HepG2 (cell line): ENCODE measurements around the gene YWHAB. TPM values are rescaled to one million over a fixed set of nuclear protein-coding genes. Genes with fewer than 3 reads are reported as not detected.

Experiments
- ATAC-seq: fragments of 200-7000 bp; cut with Tn5 transposase; 3 replicates; pipeline ENCODE4 v1.9.1; 2020; ENCODE audit warnings: mild to moderate bottlenecking, moderate library complexity
- BruUV-seq: library from RNA; stranded (reverse); fragments of 400-500 nt; replicated peaks from 2 replicates; lab custom pipeline; 2021; lab: Mats Ljungman, UMichigan
- CTCF ChIA-PET: fragments of 300-600 bp; formaldehyde crosslinking; extraction: SDS; loops from one replicate; lab custom pipeline; 2021; ENCODE audit warnings: low total read pairs, inconsistent platforms, low intra/inter-chr PET ratio; lab: Yijun Ruan, JAX
- POLR2A ChIA-PET: fragments of 350-600 bp; sonication (Branson Sonifier 250); formaldehyde crosslinking; loops from one replicate; lab custom pipeline; 2020; ENCODE audit warnings: antibody characterized with exemption, inconsistent platforms; lab: Yijun Ruan, JAX
- DNase-seq: peaks from one replicate; pipeline ENCODE4 v3.0.0-alpha.2; 2015; ENCODE audit warnings: low spot score
- FAIRE-seq: peaks from 3 replicates; lab custom pipeline; 2011; peaks lifted over from hg19 to GRCh38; lab: Jason Lieb, UNC
- H2AFZ ChIP-seq: one replicate; pipeline ENCODE4 v1.6.1; 2011; ENCODE audit warnings: low read length, inconsistent platforms
- H3K27ac ChIP-seq: fragments of 300-600 bp; 3 replicates; pipeline ENCODE4 v1.8.0; 2011; ENCODE audit warnings: mixed run types, mild to moderate bottlenecking, mixed read lengths, low read length, inconsistent platforms; ENCODE audit not compliant: insufficient read depth; ENCODE audit errors: extremely low read length
- H3K27me3 ChIP-seq, 2 experiments: fragments of 200-600 bp in 1 of 2; 2 replicates in 1 of 2; 3 replicates in 1 of 2; pipeline versions ENCODE4 v1.6.0 to v1.8.0; 2011; ENCODE audit warnings: low read length in 2 of 2, mild to moderate bottlenecking in 2 of 2, moderate library complexity in 2 of 2, inconsistent platforms in 1 of 2; ENCODE audit not compliant: insufficient read depth in 2 of 2, control insufficient read depth in 1 of 2
- H3K36me3 ChIP-seq, 2 experiments: fragments of 200-600 bp in 1 of 2; replicated peaks in 1 of 2; 2 replicates in 1 of 2; 3 replicates in 1 of 2; pipeline versions ENCODE4 v1.5.1 to v1.8.0; 2011; ENCODE audit warnings: low read length in 2 of 2, inconsistent platforms in 1 of 2; ENCODE audit not compliant: insufficient read depth in 2 of 2, control insufficient read depth in 1 of 2
- H3K4me1 ChIP-seq: 2 replicates; pipeline ENCODE4 v1.5.1; 2012; ENCODE audit warnings: low read length, inconsistent platforms; ENCODE audit not compliant: insufficient read depth
- H3K4me2 ChIP-seq: 2 replicates; pipeline ENCODE4 v1.6.0; 2011; ENCODE audit warnings: low read depth, low read length, inconsistent platforms
- H3K4me3 ChIP-seq, 3 experiments: fragments of 200-600 bp in 1 of 3; sonication (generic), shearing (Covaris generic) in 1 of 3; replicated peaks in 1 of 3; 2 replicates each; pipeline ENCODE4 v1.5.1; 2011 to 2016; ENCODE audit warnings: low read length in 3 of 3, inconsistent platforms in 2 of 3, low read depth in 2 of 3, mild to moderate bottlenecking in 2 of 3, control low read depth in 1 of 3, mixed read lengths in 1 of 3; ENCODE audit not compliant: insufficient read depth in 1 of 3
- H3K79me2 ChIP-seq: one replicate; pipeline ENCODE4 v1.6.1; 2011; ENCODE audit warnings: low read length, inconsistent platforms; ENCODE audit not compliant: insufficient read depth
- H3K9ac ChIP-seq: 2 replicates; pipeline ENCODE4 v1.6.0; 2011; ENCODE audit warnings: mild to moderate bottlenecking, low read depth, low read length, inconsistent platforms; ENCODE audit not compliant: insufficient read depth
- H3K9me3 ChIP-seq: 2 replicates; pipeline ENCODE4 v1.5.1; 2012; ENCODE audit warnings: mild to moderate bottlenecking, low read length
- H4K20me1 ChIP-seq: 2 replicates; pipeline ENCODE4 v1.6.0; 2011; ENCODE audit warnings: inconsistent platforms, mild to moderate bottlenecking, low read length, moderate library complexity; ENCODE audit not compliant: insufficient read depth
- CREB1 ChIP-seq, 2 experiments: fragments of 450-650 bp in 1 of 2; IDR thresholded peaks; 2 replicates each; pipeline ENCODE4 v1.6.1; 2016 to 2017; ENCODE audit warnings: control low read depth in 1 of 2, mild to moderate bottlenecking in 1 of 2, missing compliant biosample characterization in 1 of 2, missing genetic modification characterization in 1 of 2
- NBN ChIP-seq: fragments of 450-650 bp; conservative IDR thresholded peaks from 2 replicates; pipeline ENCODE4 v1.6.1; 2017
- TRIM24 ChIP-seq: sonication (generic); formaldehyde crosslinking; IDR thresholded peaks from 2 replicates; pipeline ENCODE4 v1.8.0; 2022; ENCODE audit warnings: mild to moderate bottlenecking, missing genetic modification reagents
- ZBTB21 ChIP-seq: sonication (generic); formaldehyde crosslinking; IDR thresholded peaks from 2 replicates; pipeline ENCODE4 v1.4.0; 2020; ENCODE audit warnings: missing genetic modification reagents
- ZNF7 ChIP-seq: IDR thresholded peaks from 2 replicates; pipeline ENCODE4 v1.6.1; 2016; ENCODE audit warnings: missing biosample characterization, missing genetic modification reagents
- WGBS: methylation state at CpG from one replicate; pipeline ENCODE4 v1.1.6; 2017; ENCODE audit warnings: low lambda C conversion rate; 5-methylcytosine and 5-hydroxymethylcytosine counted together
- in situ Hi-C: cut with HindIII; loops from 2 replicates; pipeline ENCODE4 v1.10.0; 2017; ENCODE audit warnings: low pct_unique_long_range_greater_than_20kb; ENCODE audit not compliant: extremely low pct_ligation_motif_present
- intact Hi-C: fragments of 100-400 bp; cut with micrococcal nuclease; formaldehyde crosslinking; loops from one replicate; pipeline ENCODE4 v1.10.0; 2022; ENCODE audit not compliant: unreplicated experiment
- polyA plus RNA-seq, 8 experiments: library from polyadenylated mRNA; depleted of rRNA in 3 of 8; stranded (reverse) in 7 of 8; unstranded in 1 of 8; fragments of >200 nt; fragmentation: Illumina TruSeq in 4 of 8; extraction: Trizol in 4 of 8; gene quantifications; 2 replicates each; pipeline versions ENCODE4 v1.2.1 to v1.2.3, GENCODE V29; 2011 to 2016; ENCODE audit warnings: low read depth in 4 of 8, missing spikeins in 1 of 8, mixed read lengths in 1 of 8; ENCODE audit not compliant: insufficient read depth in 1 of 8
- total RNA-seq, 5 experiments: library from RNA; depleted of rRNA; stranded (reverse); fragments of >200 nt; fragmentation: Illumina TruSeq; extraction: Trizol; gene quantifications; 2 replicates each; pipeline ENCODE4 v1.2.3, GENCODE V29; 2016; ENCODE audit warnings: low read depth in 1 of 5
- TF ChIP-seq, protein P1 (sequence below): fragments of 450-650 bp; IDR thresholded peaks from 2 replicates; pipeline ENCODE4 v1.6.1; 2016
- TF ChIP-seq, protein P2 (sequence below): sonication (generic); formaldehyde crosslinking; IDR thresholded peaks from 2 replicates; pipeline ENCODE4 v1.4.0; 2020; ENCODE audit warnings: missing genetic modification reagents

Gene YWHAB
- total and polyA plus RNA-seq, 2 of the 13 experiments (the other 11 are each of a cell fraction or from before 2014, with no cell fraction given): 77.2 to 121 TPM

DNA sequence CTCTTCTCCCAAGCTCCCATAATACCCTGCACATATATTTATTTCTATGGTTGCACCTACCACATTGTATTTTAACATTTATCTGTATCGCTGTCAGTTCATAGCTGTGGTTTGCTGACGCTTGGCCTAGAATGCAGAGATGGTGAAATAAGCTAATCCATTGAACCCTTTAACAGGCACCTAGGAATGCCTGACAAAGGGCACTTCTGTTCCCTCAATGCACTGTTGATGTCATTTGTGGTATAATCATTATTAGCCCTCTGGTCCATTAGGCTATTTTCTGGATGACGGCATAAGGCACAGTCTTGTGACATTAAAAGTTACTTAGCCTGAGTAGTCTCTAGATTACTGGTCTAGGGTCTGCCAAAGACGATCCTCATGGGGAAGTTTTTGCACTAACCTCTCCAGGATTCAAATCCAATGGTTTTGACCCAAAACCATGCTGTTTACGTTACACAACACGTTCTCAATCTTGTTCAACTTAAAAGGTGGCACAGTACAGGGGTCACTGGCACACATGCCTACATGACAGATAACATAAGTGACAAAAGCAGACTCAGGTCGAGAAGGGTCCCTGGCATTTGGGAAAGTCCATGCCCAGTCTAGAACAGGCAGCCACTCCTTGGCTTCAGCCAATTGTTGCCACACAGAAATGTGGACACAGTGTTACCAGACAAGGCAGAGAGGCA is 2.1 kb upstream of the YWHAB start:
- BruUV-seq: no TSS peak

More for the DNA sequence above, 2.1 kb upstream of the YWHAB start:
- ATAC-seq (no peak), FAIRE-seq (no peak), DNase-seq (peak; percentile 59)
- 0 out of 2 replicates have a peak, but pooled peaks have one; percentile 21 for TF ChIP-seq TRIM24 (CRISPR knock-in tag)
- TF ChIP-seq ZNF7: peak; percentile 98
- TF ChIP-seq ZBTB21 (CRISPR knock-in tag): peak; percentile 85; the same call in 1 of the 2 replicates
- TF ChIP-seq, protein P1, sequence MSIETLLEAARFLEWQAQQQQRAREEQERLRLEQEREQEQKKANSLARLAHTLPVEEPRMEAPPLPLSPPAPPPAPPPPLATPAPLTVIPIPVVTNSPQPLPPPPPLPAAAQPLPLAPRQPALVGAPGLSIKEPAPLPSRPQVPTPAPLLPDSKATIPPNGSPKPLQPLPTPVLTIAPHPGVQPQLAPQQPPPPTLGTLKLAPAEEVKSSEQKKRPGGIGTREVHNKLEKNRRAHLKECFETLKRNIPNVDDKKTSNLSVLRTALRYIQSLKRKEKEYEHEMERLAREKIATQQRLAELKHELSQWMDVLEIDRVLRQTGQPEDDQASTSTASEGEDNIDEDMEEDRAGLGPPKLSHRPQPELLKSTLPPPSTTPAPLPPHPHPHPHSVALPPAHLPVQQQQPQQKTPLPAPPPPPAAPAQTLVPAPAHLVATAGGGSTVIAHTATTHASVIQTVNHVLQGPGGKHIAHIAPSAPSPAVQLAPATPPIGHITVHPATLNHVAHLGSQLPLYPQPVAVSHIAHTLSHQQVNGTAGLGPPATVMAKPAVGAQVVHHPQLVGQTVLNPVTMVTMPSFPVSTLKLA: peak; percentile 24; the same call in 1 of the 2 replicates
- TF ChIP-seq, protein P2, sequence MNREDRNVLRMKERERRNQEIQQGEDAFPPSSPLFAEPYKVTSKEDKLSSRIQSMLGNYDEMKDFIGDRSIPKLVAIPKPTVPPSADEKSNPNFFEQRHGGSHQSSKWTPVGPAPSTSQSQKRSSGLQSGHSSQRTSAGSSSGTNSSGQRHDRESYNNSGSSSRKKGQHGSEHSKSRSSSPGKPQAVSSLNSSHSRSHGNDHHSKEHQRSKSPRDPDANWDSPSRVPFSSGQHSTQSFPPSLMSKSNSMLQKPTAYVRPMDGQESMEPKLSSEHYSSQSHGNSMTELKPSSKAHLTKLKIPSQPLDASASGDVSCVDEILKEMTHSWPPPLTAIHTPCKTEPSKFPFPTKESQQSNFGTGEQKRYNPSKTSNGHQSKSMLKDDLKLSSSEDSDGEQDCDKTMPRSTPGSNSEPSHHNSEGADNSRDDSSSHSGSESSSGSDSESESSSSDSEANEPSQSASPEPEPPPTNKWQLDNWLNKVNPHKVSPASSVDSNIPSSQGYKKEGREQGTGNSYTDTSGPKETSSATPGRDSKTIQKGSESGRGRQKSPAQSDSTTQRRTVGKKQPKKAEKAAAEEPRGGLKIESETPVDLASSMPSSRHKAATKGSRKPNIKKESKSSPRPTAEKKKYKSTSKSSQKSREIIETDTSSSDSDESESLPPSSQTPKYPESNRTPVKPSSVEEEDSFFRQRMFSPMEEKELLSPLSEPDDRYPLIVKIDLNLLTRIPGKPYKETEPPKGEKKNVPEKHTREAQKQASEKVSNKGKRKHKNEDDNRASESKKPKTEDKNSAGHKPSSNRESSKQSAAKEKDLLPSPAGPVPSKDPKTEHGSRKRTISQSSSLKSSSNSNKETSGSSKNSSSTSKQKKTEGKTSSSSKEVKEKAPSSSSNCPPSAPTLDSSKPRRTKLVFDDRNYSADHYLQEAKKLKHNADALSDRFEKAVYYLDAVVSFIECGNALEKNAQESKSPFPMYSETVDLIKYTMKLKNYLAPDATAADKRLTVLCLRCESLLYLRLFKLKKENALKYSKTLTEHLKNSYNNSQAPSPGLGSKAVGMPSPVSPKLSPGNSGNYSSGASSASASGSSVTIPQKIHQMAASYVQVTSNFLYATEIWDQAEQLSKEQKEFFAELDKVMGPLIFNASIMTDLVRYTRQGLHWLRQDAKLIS (CRISPR knock-in tag): no peak
- 0 out of 2 replicates have a peak, but pooled peaks have one; percentile 37 for TF ChIP-seq CREB1 (IDR thresholded peaks at IDR 0.05)
- TF ChIP-seq CREB1 (CRISPR knock-in tag; IDR thresholded peaks at IDR 0.05): no peak
- no peak for TF ChIP-seq NBN
- in situ Hi-C loops: no loop called here
- no peaks in the 10 kb centered on the region for H3K9me3 ChIP-seq
- peaks cover 30% of the 10 kb centered on the region for H3K79me2 ChIP-seq
- peaks cover 26% of the 10 kb centered on the region for H4K20me1 ChIP-seq
- no peak overlapping the region for H3K4me3 ChIP-seq
- H3K27ac ChIP-seq: no peak overlapping the region
- intact Hi-C loops: loop anchor here (10.0 kb wide), 1 partner anchor 669 kb away; the partner anchor contains the start of gene OSER1
- no peak overlapping the region for H2AFZ ChIP-seq
- no peak overlapping the region for H3K4me2 ChIP-seq
- no peak overlapping the region for H3K9ac ChIP-seq
- CTCF ChIA-PET: no interaction called here
- H3K27me3 ChIP-seq: no peaks in the 10 kb centered on the region; a peak in 1 of 5 replicates
- WGBS: 18% methylated on average over 7 of the region's 7 CpGs
- POLR2A ChIA-PET: interaction anchor here (3.3 kb wide), 1 partner anchor 27 kb away, joined by 42 read pairs; the partner anchor contains the start of gene PABPC1L
- H3K36me3 ChIP-seq: 0 out of 5 replicates have a peak, but pooled peaks cover 0 to 3% of the 10 kb centered on the region in 2 experiments
- peaks cover 42% of the 10 kb centered on the region for H3K4me1 ChIP-seq
